ENCODE results near the gene MED4.

Gene MED4

GRCh38 chr13:48094781-48095502 lies at the start of gene MED4:
MED4 (minus strand) TSS chr13:48095104; CDS start chr13:48095078, 26 bp downstream.
- H3K4me3 ChIP-seq (ENCODE audit: low read length in 2 of 2): peak within 1 kb of the TSS; percentile 93
- peaks cover 10 to 12% of the 10 kb centered on the region in 2 donors for H3K4me1 ChIP-seq (ENCODE audit: control insufficient read depth in 2 of 2, insufficient read depth in 2 of 2, low read length in 2 of 2)
- H3K27ac ChIP-seq (ENCODE audit: low read depth in 2 of 2, low read length in 2 of 2): peak within 1 kb of the TSS; percentile 55 to 74
- H3K9ac ChIP-seq (ENCODE audit: low read depth in 1 of 2, low read length in 2 of 2): peak within 1 kb of the TSS; percentile 92 to 93
- H3K27me3 ChIP-seq (ENCODE audit: control insufficient read depth in 2 of 2, insufficient read depth in 2 of 2, low read length in 2 of 2): no peaks in the 10 kb centered on the region
- no peaks in the 10 kb centered on the region for H3K9me3 ChIP-seq (ENCODE audit: control insufficient read depth in 2 of 2, low read length in 2 of 2)
- H3K36me3 ChIP-seq (ENCODE audit: control insufficient read depth in 2 of 2, insufficient read depth in 2 of 2, low read length in 2 of 2): no peaks in the 10 kb centered on the region

- Histone ChIP-seq H3K4me3 (ENCODE audit: low read length in 2 of 2) (no peak overlapping the region), H3K27ac (ENCODE audit: low read depth in 2 of 2, low read length in 2 of 2) (peak overlapping the region; percentile 64 to 74), H3K27me3 (ENCODE audit: control insufficient read depth in 2 of 2, insufficient read depth in 2 of 2, low read length in 2 of 2) (no peaks in the 10 kb centered on the region), H3K9me3 (ENCODE audit: control insufficient read depth in 2 of 2, low read length in 2 of 2) (no peaks in the 10 kb centered on the region), H3K9ac (ENCODE audit: low read depth in 1 of 2, low read length in 2 of 2) (no peak overlapping the region), H3K36me3 (ENCODE audit: control insufficient read depth in 2 of 2, insufficient read depth in 2 of 2, low read length in 2 of 2) (no peaks in the 10 kb centered on the region), H3K4me1 (ENCODE audit: control insufficient read depth in 2 of 2, insufficient read depth in 2 of 2, low read length in 2 of 2) (peaks cover 0 to 2% of the 10 kb centered on the region in 2 donors)
Measured at GRCh38 chr13:48144413-48145035, 49.6 kb upstream of the MED4 start.

- no peaks in the 10 kb centered on the region for H3K36me3 ChIP-seq (ENCODE audit: control insufficient read depth in 2 of 2, insufficient read depth in 2 of 2, low read length in 2 of 2)
- H3K27ac ChIP-seq (ENCODE audit: low read depth in 2 of 2, low read length in 2 of 2): no peak overlapping the region
- no peaks in the 10 kb centered on the region for H3K9me3 ChIP-seq (ENCODE audit: control insufficient read depth in 2 of 2, low read length in 2 of 2)
- H3K9ac ChIP-seq (ENCODE audit: low read depth in 1 of 2, low read length in 2 of 2): no peak overlapping the region
- no peak overlapping the region for H3K4me3 ChIP-seq (ENCODE audit: low read length in 2 of 2)
- no peaks in the 10 kb centered on the region for H3K4me1 ChIP-seq (ENCODE audit: control insufficient read depth in 2 of 2, insufficient read depth in 2 of 2, low read length in 2 of 2)
- H3K27me3 ChIP-seq (ENCODE audit: control insufficient read depth in 2 of 2, insufficient read depth in 2 of 2, low read length in 2 of 2): no peaks in the 10 kb centered on the region
Measured at GRCh38 chr13:48142436-48142835, 47.5 kb upstream of the MED4 start.

DNA sequence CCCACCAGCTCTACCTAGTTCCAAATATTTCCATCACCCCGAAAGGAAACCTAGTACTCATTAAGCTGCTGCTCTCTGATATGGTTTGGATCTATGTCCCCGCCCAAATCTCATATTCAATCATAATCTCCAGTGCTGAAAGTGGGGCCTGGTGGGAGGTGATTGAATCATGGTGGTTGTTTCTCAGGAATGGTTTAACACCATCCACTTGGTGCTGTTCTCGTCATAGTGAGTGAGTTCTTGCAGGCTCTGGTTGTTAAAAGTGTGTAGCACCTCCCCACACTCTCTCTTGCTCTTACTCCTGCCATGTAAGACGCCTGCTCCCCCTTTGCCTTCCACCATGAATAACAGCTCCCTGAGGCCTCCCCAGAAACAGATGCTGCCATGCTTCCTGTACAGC lies 43.4 kb upstream of the MED4 start:
- Histone ChIP-seq H3K36me3 (ENCODE audit: control insufficient read depth in 2 of 2, insufficient read depth in 2 of 2, low read length in 2 of 2) (no peaks in the 10 kb centered on the region), H3K4me1 (ENCODE audit: control insufficient read depth in 2 of 2, insufficient read depth in 2 of 2, low read length in 2 of 2) (no peaks in the 10 kb centered on the region), H3K27ac (ENCODE audit: low read depth in 2 of 2, low read length in 2 of 2) (no peak overlapping the region), H3K9ac (ENCODE audit: low read depth in 1 of 2, low read length in 2 of 2) (no peak overlapping the region), H3K4me3 (ENCODE audit: low read length in 2 of 2) (no peak overlapping the region), H3K9me3 (ENCODE audit: control insufficient read depth in 2 of 2, low read length in 2 of 2) (no peaks in the 10 kb centered on the region), H3K27me3 (ENCODE audit: control insufficient read depth in 2 of 2, insufficient read depth in 2 of 2, low read length in 2 of 2) (no peaks in the 10 kb centered on the region)

DNA sequence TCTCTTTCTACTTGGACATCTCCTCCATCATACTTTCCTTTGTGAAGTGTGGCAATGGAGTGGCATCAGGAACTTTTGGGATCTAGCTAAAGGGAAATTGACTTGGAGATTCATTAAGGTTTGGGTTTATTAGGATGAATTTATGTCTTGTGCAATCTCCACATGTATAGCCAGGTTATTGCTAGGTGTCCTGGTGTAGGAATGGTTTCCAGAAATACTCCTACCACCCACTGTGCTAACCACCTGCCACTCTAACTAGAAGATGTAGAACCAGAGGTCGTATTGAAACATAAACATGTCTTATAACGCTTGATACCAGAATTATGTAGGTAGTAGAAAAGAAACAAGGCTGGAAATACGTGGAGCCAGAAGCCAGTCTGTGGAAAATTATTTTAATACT lies 38.1 kb upstream of the MED4 start:
- Histone ChIP-seq H3K9ac (ENCODE audit: low read depth in 1 of 2, low read length in 2 of 2) (no peak overlapping the region), H3K27me3 (ENCODE audit: control insufficient read depth in 2 of 2, insufficient read depth in 2 of 2, low read length in 2 of 2) (no peaks in the 10 kb centered on the region), H3K9me3 (ENCODE audit: control insufficient read depth in 2 of 2, low read length in 2 of 2) (no peaks in the 10 kb centered on the region), H3K4me1 (ENCODE audit: control insufficient read depth in 2 of 2, insufficient read depth in 2 of 2, low read length in 2 of 2) (no peaks in the 10 kb centered on the region), H3K36me3 (ENCODE audit: control insufficient read depth in 2 of 2, insufficient read depth in 2 of 2, low read length in 2 of 2) (no peaks in the 10 kb centered on the region), H3K4me3 (ENCODE audit: low read length in 2 of 2) (no peak overlapping the region), H3K27ac (ENCODE audit: low read depth in 2 of 2, low read length in 2 of 2) (no peak overlapping the region)

DNA sequence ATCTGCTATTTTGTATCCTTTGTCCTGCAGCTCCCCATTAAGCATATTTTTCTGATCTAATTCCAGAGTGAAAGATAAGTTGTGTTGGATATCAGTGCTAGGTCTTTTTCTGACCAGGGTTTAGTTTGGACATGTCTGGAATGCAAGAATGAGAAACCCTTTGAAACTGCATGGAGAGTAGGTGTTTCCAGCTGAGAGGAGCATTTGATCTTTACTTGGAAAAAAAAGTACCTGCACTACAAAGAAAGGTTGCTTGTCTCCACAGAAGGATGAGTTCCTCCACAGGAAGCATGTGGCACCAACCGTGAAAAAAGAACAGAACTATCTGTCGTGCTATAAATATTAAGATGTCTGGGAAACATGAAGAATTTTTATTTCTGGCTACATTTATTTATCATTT lies 36.6 kb upstream of the MED4 start:
- Histone ChIP-seq H3K27ac (ENCODE audit: low read depth in 2 of 2, low read length in 2 of 2) (no peak overlapping the region), H3K36me3 (ENCODE audit: control insufficient read depth in 2 of 2, insufficient read depth in 2 of 2, low read length in 2 of 2) (no peaks in the 10 kb centered on the region), H3K9me3 (ENCODE audit: control insufficient read depth in 2 of 2, low read length in 2 of 2) (no peaks in the 10 kb centered on the region), H3K4me1 (ENCODE audit: control insufficient read depth in 2 of 2, insufficient read depth in 2 of 2, low read length in 2 of 2) (peaks cover 0 to 6% of the 10 kb centered on the region in 2 donors), H3K27me3 (ENCODE audit: control insufficient read depth in 2 of 2, insufficient read depth in 2 of 2, low read length in 2 of 2) (no peaks in the 10 kb centered on the region), H3K4me3 (ENCODE audit: low read length in 2 of 2) (no peak overlapping the region), H3K9ac (ENCODE audit: low read depth in 1 of 2, low read length in 2 of 2) (no peak overlapping the region)

GRCh38 chr13:48126944-48127830 lies 32.3 kb upstream of the MED4 start:
- H3K9ac ChIP-seq (ENCODE audit: low read depth in 1 of 2, low read length in 2 of 2): no peak overlapping the region
- H3K27me3 ChIP-seq (ENCODE audit: control insufficient read depth in 2 of 2, insufficient read depth in 2 of 2, low read length in 2 of 2): no peaks in the 10 kb centered on the region
- H3K4me1 ChIP-seq (ENCODE audit: control insufficient read depth in 2 of 2, insufficient read depth in 2 of 2, low read length in 2 of 2): peaks cover 6% of the 10 kb centered on the region in 2 donors
- no peaks in the 10 kb centered on the region for H3K36me3 ChIP-seq (ENCODE audit: control insufficient read depth in 2 of 2, insufficient read depth in 2 of 2, low read length in 2 of 2)
- peak overlapping the region; percentile 28 to 57 for H3K27ac ChIP-seq (ENCODE audit: low read depth in 2 of 2, low read length in 2 of 2)
- no peak overlapping the region for H3K4me3 ChIP-seq (ENCODE audit: low read length in 2 of 2)
- H3K9me3 ChIP-seq (ENCODE audit: control insufficient read depth in 2 of 2, low read length in 2 of 2): no peaks in the 10 kb centered on the region

- no peaks in the 10 kb centered on the region for H3K27me3 ChIP-seq (ENCODE audit: control insufficient read depth in 2 of 2, insufficient read depth in 2 of 2, low read length in 2 of 2)
- H3K9ac ChIP-seq (ENCODE audit: low read depth in 1 of 2, low read length in 2 of 2): no peak overlapping the region
- no peaks in the 10 kb centered on the region for H3K36me3 ChIP-seq (ENCODE audit: control insufficient read depth in 2 of 2, insufficient read depth in 2 of 2, low read length in 2 of 2)
- no peak overlapping the region for H3K4me3 ChIP-seq (ENCODE audit: low read length in 2 of 2)
- peaks cover 6% of the 10 kb centered on the region in 2 donors for H3K4me1 ChIP-seq (ENCODE audit: control insufficient read depth in 2 of 2, insufficient read depth in 2 of 2, low read length in 2 of 2)
- no peaks in the 10 kb centered on the region for H3K9me3 ChIP-seq (ENCODE audit: control insufficient read depth in 2 of 2, low read length in 2 of 2)
- peak overlapping the region in 1 of 2 donors; percentile 33 for H3K27ac ChIP-seq (ENCODE audit: low read depth in 2 of 2, low read length in 2 of 2)
Measured at GRCh38 chr13:48125794-48126228, 30.9 kb upstream of the MED4 start.

- peaks cover 6% of the 10 kb centered on the region in 2 donors for H3K4me1 ChIP-seq (ENCODE audit: control insufficient read depth in 2 of 2, insufficient read depth in 2 of 2, low read length in 2 of 2)
- H3K27me3 ChIP-seq (ENCODE audit: control insufficient read depth in 2 of 2, insufficient read depth in 2 of 2, low read length in 2 of 2): no peaks in the 10 kb centered on the region
- H3K9ac ChIP-seq (ENCODE audit: low read depth in 1 of 2, low read length in 2 of 2): no peak overlapping the region
- no peak overlapping the region for H3K27ac ChIP-seq (ENCODE audit: low read depth in 2 of 2, low read length in 2 of 2)
- H3K9me3 ChIP-seq (ENCODE audit: control insufficient read depth in 2 of 2, low read length in 2 of 2): no peaks in the 10 kb centered on the region
- H3K36me3 ChIP-seq (ENCODE audit: control insufficient read depth in 2 of 2, insufficient read depth in 2 of 2, low read length in 2 of 2): no peaks in the 10 kb centered on the region
- H3K4me3 ChIP-seq (ENCODE audit: low read length in 2 of 2): no peak overlapping the region
Measured at GRCh38 chr13:48123812-48124211, 28.9 kb upstream of the MED4 start.

GRCh38 chr13:48121733-48122132 lies 26.8 kb upstream of the MED4 start:
- Histone ChIP-seq H3K27ac (ENCODE audit: low read depth in 2 of 2, low read length in 2 of 2) (no peak overlapping the region), H3K4me3 (ENCODE audit: low read length in 2 of 2) (no peak overlapping the region), H3K9ac (ENCODE audit: low read depth in 1 of 2, low read length in 2 of 2) (no peak overlapping the region), H3K4me1 (ENCODE audit: control insufficient read depth in 2 of 2, insufficient read depth in 2 of 2, low read length in 2 of 2) (peaks cover 0 to 6% of the 10 kb centered on the region in 2 donors), H3K27me3 (ENCODE audit: control insufficient read depth in 2 of 2, insufficient read depth in 2 of 2, low read length in 2 of 2) (no peaks in the 10 kb centered on the region), H3K36me3 (ENCODE audit: control insufficient read depth in 2 of 2, insufficient read depth in 2 of 2, low read length in 2 of 2) (no peaks in the 10 kb centered on the region), H3K9me3 (ENCODE audit: control insufficient read depth in 2 of 2, low read length in 2 of 2) (no peaks in the 10 kb centered on the region)
